NCI-H446 (cell line): ENCODE data around the gene GPC6.

Experiments used
- DNase-seq, 2 experiments: peaks; one replicate each; lab custom pipeline; 2025; lab: John Stamatoyannopoulos, UW

Gene GPC6

GRCh38 chr13:94169454-94170144 lies 943.0 kb downstream of the GPC6 start:
- no peak for DNase-seq

- peak; percentile 6 to 61 for DNase-seq
Observed at GRCh38 chr13:94170145-94170571, 943.6 kb downstream of the GPC6 start.

- DNase-seq, result no peak
Observed at GRCh38 chr13:94172416-94172815, 945.8 kb downstream of the GPC6 start.

- DNase-seq, result no peak
Observed at GRCh38 chr13:94173312-94173854, 946.8 kb downstream of the GPC6 start.

GRCh38 chr13:94174009-94174408 lies 947.4 kb downstream of the GPC6 start:
- DNase-seq, result no peak

GRCh38 chr13:94175076-94175475 lies 948.5 kb downstream of the GPC6 start:
- DNase-seq, result no peak

- no peak for DNase-seq
Observed at GRCh38 chr13:94176561-94176960, 950.0 kb downstream of the GPC6 start.

- no peak for DNase-seq
Observed at GRCh38 chr13:94177041-94177440, 950.4 kb downstream of the GPC6 start.

- no peak for DNase-seq
Observed at GRCh38 chr13:94178625-94179244, 952.1 kb downstream of the GPC6 start.

- DNase-seq, result no peak
Observed at GRCh38 chr13:94181461-94182107, 955.0 kb downstream of the GPC6 start.

- no peak for DNase-seq
Observed at GRCh38 chr13:94182185-94182761, 955.7 kb downstream of the GPC6 start.

GRCh38 chr13:94186470-94186869 lies 959.9 kb downstream of the GPC6 start:
- DNase-seq, result no peak

- no peak for DNase-seq
Observed at GRCh38 chr13:94188201-94188854, 961.7 kb downstream of the GPC6 start.

GRCh38 chr13:94192431-94192975 lies 965.9 kb downstream of the GPC6 start:
- DNase-seq, result peak in 1 of 2 experiments; percentile 23

- DNase-seq, result no peak
Observed at GRCh38 chr13:94195715-94196114, 969.1 kb downstream of the GPC6 start.

- no peak for DNase-seq
Observed at GRCh38 chr13:94196413-94196812, 969.8 kb downstream of the GPC6 start.

- DNase-seq, result no peak
Observed at GRCh38 chr13:94198681-94199080, 972.1 kb downstream of the GPC6 start.

- DNase-seq, result no peak
Observed at GRCh38 chr13:94199135-94199534, 972.5 kb downstream of the GPC6 start.

GRCh38 chr13:94201022-94201421 lies 974.4 kb downstream of the GPC6 start:
- DNase-seq, result no peak

- no peak for DNase-seq
Observed at GRCh38 chr13:94204163-94204562, 977.6 kb downstream of the GPC6 start.

GRCh38 chr13:94204946-94205345 lies 978.3 kb downstream of the GPC6 start:
- no peak for DNase-seq

GRCh38 chr13:94205896-94206295 lies 979.3 kb downstream of the GPC6 start:
- no peak for DNase-seq
